ENCODE results near the gene TCF19. TPM values are rescaled to one million over a fixed set of nuclear protein-coding genes. Genes with fewer than 3 reads are reported as not detected.

TCF19 gene
- total RNA-seq, 1 experiment from 2014 or later, result 15.0 TPM

- TF ChIP-seq CTCF (conservative IDR thresholded peaks at IDR 0.05), result no peak
These were observed 32.6 kb upstream of the TCF19 start for GRCh38 chr6:31125586-31126363.

More at GRCh38 chr6:31125586-31126363, 32.6 kb upstream of the TCF19 start:
- Histone ChIP-seq H3K4me1 (ENCODE audit: insufficient read depth, low read length) (no peaks in the 10 kb centered on the region), H2BK12ac (ENCODE audit: insufficient read length, low read depth, low read length) (no peak overlapping the region), H4K5ac (ENCODE audit: insufficient read length, low read depth, low read length) (no peak overlapping the region), H3K23me2 (ENCODE audit: insufficient read length, low read depth, low read length, poor library complexity, severe bottlenecking) (no peaks in the 10 kb centered on the region), H2BK120ac (ENCODE audit: low read depth, low read length, poor library complexity, severe bottlenecking) (no peak overlapping the region), H2BK5ac (ENCODE audit: insufficient read length, low read length) (no peak overlapping the region), H2BK15ac (ENCODE audit: low read depth, low read length) (no peak overlapping the region), H4K20me1 (ENCODE audit: control insufficient read depth, insufficient read depth, insufficient read length) (no peaks in the 10 kb centered on the region), H3T11ph (ENCODE audit: low read length) (no peak overlapping the region), H3K9me3 (ENCODE audit: control insufficient read depth, low read depth, low read length) (no peaks in the 10 kb centered on the region), H3K56ac (ENCODE audit: insufficient read length, low read depth, low read length) (no peak overlapping the region), H3K23ac (ENCODE audit: insufficient read length, low read depth, low read length) (no peak overlapping the region), H3K9ac (ENCODE audit: extremely low read depth, insufficient read length, low read length) (no peak overlapping the region), H3K4me2 (ENCODE audit: insufficient read depth, insufficient read length, low read length) (no peak overlapping the region), H3K79me1 (ENCODE audit: insufficient read depth, low read depth, low read length, poor library complexity, severe bottlenecking) (no peaks in the 10 kb centered on the region), H2AFZ (ENCODE audit: low read length) (no peak overlapping the region), H2AK5ac (ENCODE audit: insufficient read length, low read length) (no peak overlapping the region), H4K91ac (ENCODE audit: insufficient read length, low read depth, low read length) (no peak overlapping the region), H3K27me3 (ENCODE audit: insufficient read depth, low read length) (no peaks in the 10 kb centered on the region), H3K14ac (ENCODE audit: insufficient read depth, low read length) (no peak overlapping the region), H2BK20ac (ENCODE audit: low read depth, low read length, poor library complexity, severe bottlenecking) (no peak overlapping the region), H4K8ac (replicated peaks; ENCODE audit: insufficient read length, low read depth, low read length) (no peak overlapping the region), H3K27ac (ENCODE audit: insufficient read length, low read depth, low read length) (no peak overlapping the region), H3K18ac (ENCODE audit: insufficient read length, low read depth, low read length) (no peak overlapping the region), H3K4ac (ENCODE audit: low read depth, low read length) (no peak overlapping the region), H3K79me2 (ENCODE audit: insufficient read depth, low read length) (no peaks in the 10 kb centered on the region)
- H3K4me3 Mint-ChIP-seq, result no peak overlapping the region
- no peaks in the 10 kb centered on the region; a peak in 1 of 5 replicates for H3K9me3 Mint-ChIP-seq
- WGBS (ENCODE audit: extremely low coverage, insufficient read length, low lambda C conversion rate), result no CpG with 5 or more reads among the region's 12 CpGs
- H3K36me3 Mint-ChIP-seq (ENCODE audit: insufficient read depth in 1 of 3, low read depth in 3 of 3), result no peaks in the 10 kb centered on the region
- no peak overlapping the region for H3K27ac Mint-ChIP-seq
- no peak for DNase-seq
- H3K27me3 Mint-ChIP-seq (ENCODE audit: low read depth), result peaks cover 13% of the 10 kb centered on the region
- H3K4me1 Mint-ChIP-seq, result peaks cover 36 to 42% of the 10 kb centered on the region in 2 experiments

All from H9 (cell line).